ENCODE measurements around the gene ZNF831.

The ZNF831 gene

DNA sequence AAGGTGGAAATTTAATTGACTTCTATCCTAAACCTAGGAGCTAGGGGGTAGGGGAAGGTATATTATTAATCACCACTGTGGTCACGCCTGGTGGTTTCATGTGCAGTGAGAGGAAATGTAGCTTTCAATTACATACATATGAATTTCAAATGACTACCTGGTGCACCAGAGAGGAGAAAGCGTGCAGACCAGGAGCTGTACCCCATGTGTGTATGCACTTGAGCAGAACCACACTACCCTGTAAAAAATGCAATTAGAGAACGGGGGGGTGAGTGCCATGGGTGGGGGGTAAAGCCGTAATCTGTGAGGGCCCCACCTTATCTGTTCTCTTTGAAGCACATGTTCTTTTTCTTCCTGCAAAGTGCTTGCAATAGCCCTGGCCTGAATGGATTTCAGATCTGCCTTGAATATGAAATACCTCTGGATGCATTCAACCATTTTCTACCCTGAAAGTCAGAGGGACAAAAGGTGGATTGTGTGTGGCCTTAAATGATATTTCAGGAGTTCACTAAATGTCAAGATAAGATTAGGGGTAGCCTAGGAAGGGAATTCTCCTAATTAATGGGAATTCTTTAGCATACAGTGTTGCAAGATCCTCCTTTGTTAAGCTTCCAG is 105.9 kb downstream of the ZNF831 start:
- no peaks in the 10 kb centered on the region for H3K4me1 ChIP-seq (ENCODE audit: insufficient read depth, low read length)
- no peak overlapping the region for H3K27ac ChIP-seq (ENCODE audit: low read length)
- peaks cover 51% of the 10 kb centered on the region for H3K27me3 ChIP-seq (ENCODE audit: insufficient read depth, low read length, poor library complexity)
- H2AFZ ChIP-seq (ENCODE audit: low read depth, low read length) = no peak overlapping the region
- TF ChIP-seq, protein P1, sequence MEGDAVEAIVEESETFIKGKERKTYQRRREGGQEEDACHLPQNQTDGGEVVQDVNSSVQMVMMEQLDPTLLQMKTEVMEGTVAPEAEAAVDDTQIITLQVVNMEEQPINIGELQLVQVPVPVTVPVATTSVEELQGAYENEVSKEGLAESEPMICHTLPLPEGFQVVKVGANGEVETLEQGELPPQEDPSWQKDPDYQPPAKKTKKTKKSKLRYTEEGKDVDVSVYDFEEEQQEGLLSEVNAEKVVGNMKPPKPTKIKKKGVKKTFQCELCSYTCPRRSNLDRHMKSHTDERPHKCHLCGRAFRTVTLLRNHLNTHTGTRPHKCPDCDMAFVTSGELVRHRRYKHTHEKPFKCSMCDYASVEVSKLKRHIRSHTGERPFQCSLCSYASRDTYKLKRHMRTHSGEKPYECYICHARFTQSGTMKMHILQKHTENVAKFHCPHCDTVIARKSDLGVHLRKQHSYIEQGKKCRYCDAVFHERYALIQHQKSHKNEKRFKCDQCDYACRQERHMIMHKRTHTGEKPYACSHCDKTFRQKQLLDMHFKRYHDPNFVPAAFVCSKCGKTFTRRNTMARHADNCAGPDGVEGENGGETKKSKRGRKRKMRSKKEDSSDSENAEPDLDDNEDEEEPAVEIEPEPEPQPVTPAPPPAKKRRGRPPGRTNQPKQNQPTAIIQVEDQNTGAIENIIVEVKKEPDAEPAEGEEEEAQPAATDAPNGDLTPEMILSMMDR (IDR thresholded peaks at IDR 0.05; ENCODE audit: borderline replicate concordance, extremely low read depth, low read length, poor library complexity, severe bottlenecking) = no peak
- TF ChIP-seq EZH2 (IDR thresholded peaks at IDR 0.05; ENCODE audit: borderline replicate concordance, low read depth, low read length, severe bottlenecking) = no peak
- H3K4me2 ChIP-seq (ENCODE audit: insufficient read depth, low read length) = no peak overlapping the region
- H3K4me3 ChIP-seq (ENCODE audit: low read depth in 1 of 2, low read length in 2 of 2) = no peak overlapping the region
- DNase-seq = no peak
- H3K9ac ChIP-seq (ENCODE audit: low read depth, low read length) = no peak overlapping the region
- peaks cover 3% of the 10 kb centered on the region; the same call in 1 of the 2 replicates for H4K20me1 ChIP-seq (ENCODE audit: insufficient read depth, low read length)
- H3K79me2 ChIP-seq (ENCODE audit: insufficient read depth, low read length) = no peaks in the 10 kb centered on the region
- H3K36me3 ChIP-seq (ENCODE audit: insufficient read depth, low read length) = no peaks in the 10 kb centered on the region
- H3K9me3 ChIP-seq (ENCODE audit: insufficient read depth, low read length, severe bottlenecking) = no peaks in the 10 kb centered on the region
- no peak for ATAC-seq (ENCODE audit: insufficient read depth, low read depth)

GRCh38 chr20:59270380-59270779 is 106.8 kb downstream of the ZNF831 start:
- no peaks in the 10 kb centered on the region for H3K36me3 ChIP-seq (ENCODE audit: insufficient read depth, low read length)
- H3K9ac ChIP-seq (ENCODE audit: low read depth, low read length) = no peak overlapping the region
- ATAC-seq (ENCODE audit: insufficient read depth, low read depth) (no peak), DNase-seq (no peak)
- TF ChIP-seq, protein P1 (IDR thresholded peaks at IDR 0.05; ENCODE audit: borderline replicate concordance, extremely low read depth, low read length, poor library complexity, severe bottlenecking) = no peak
- no peak for TF ChIP-seq EZH2 (IDR thresholded peaks at IDR 0.05; ENCODE audit: borderline replicate concordance, low read depth, low read length, severe bottlenecking)
- no peaks in the 10 kb centered on the region for H3K79me2 ChIP-seq (ENCODE audit: insufficient read depth, low read length)
- peaks cover 44% of the 10 kb centered on the region for H3K27me3 ChIP-seq (ENCODE audit: insufficient read depth, low read length, poor library complexity)
- H2AFZ ChIP-seq (ENCODE audit: low read depth, low read length) = no peak overlapping the region
- peaks cover 3% of the 10 kb centered on the region; the same call in 1 of the 2 replicates for H4K20me1 ChIP-seq (ENCODE audit: insufficient read depth, low read length)
- no peak overlapping the region for H3K4me3 ChIP-seq (ENCODE audit: low read depth in 1 of 2, low read length in 2 of 2)
- H3K4me1 ChIP-seq (ENCODE audit: insufficient read depth, low read length) = no peaks in the 10 kb centered on the region
- H3K27ac ChIP-seq (ENCODE audit: low read length) = no peak overlapping the region
- no peaks in the 10 kb centered on the region for H3K9me3 ChIP-seq (ENCODE audit: insufficient read depth, low read length, severe bottlenecking)
- H3K4me2 ChIP-seq (ENCODE audit: insufficient read depth, low read length) = no peak overlapping the region

- DNase-seq (no peak), ATAC-seq (ENCODE audit: insufficient read depth, low read depth) (no peak)
- Histone ChIP-seq H4K20me1 (ENCODE audit: insufficient read depth, low read length) (peaks cover 3% of the 10 kb centered on the region; the same call in 1 of the 2 replicates), H3K4me3 (ENCODE audit: low read depth in 1 of 2, low read length in 2 of 2) (no peak overlapping the region), H3K36me3 (ENCODE audit: insufficient read depth, low read length) (no peaks in the 10 kb centered on the region), H3K79me2 (ENCODE audit: insufficient read depth, low read length) (no peaks in the 10 kb centered on the region), H3K9me3 (ENCODE audit: insufficient read depth, low read length, severe bottlenecking) (no peaks in the 10 kb centered on the region), H3K9ac (ENCODE audit: low read depth, low read length) (no peak overlapping the region), H3K27ac (ENCODE audit: low read length) (no peak overlapping the region), H3K4me2 (ENCODE audit: insufficient read depth, low read length) (no peak overlapping the region), H3K4me1 (ENCODE audit: insufficient read depth, low read length) (no peaks in the 10 kb centered on the region), H3K27me3 (ENCODE audit: insufficient read depth, low read length, poor library complexity) (peaks cover 34% of the 10 kb centered on the region), H2AFZ (ENCODE audit: low read depth, low read length) (no peak overlapping the region)
- TF ChIP-seq, protein P1 (IDR thresholded peaks at IDR 0.05; ENCODE audit: borderline replicate concordance, extremely low read depth, low read length, poor library complexity, severe bottlenecking) = no peak
- no peak for TF ChIP-seq EZH2 (IDR thresholded peaks at IDR 0.05; ENCODE audit: borderline replicate concordance, low read depth, low read length, severe bottlenecking)
Observed at GRCh38 chr20:59273739-59274357, 110.2 kb downstream of the ZNF831 start.
